NCI-H446 treated with DMSO at 0.1 percent for 48 hours (cell line): ENCODE data around the gene MRPL33.
"Not testable (repeated sequence)": the region's sequence is repeated elsewhere in the genome, so short reads cannot be mapped to it uniquely, and the experiment has no call there.

Source experiments
- DNase-seq: peaks from one replicate; lab custom pipeline; 2025; lab: John Stamatoyannopoulos, UW

The MRPL33 gene

DNA sequence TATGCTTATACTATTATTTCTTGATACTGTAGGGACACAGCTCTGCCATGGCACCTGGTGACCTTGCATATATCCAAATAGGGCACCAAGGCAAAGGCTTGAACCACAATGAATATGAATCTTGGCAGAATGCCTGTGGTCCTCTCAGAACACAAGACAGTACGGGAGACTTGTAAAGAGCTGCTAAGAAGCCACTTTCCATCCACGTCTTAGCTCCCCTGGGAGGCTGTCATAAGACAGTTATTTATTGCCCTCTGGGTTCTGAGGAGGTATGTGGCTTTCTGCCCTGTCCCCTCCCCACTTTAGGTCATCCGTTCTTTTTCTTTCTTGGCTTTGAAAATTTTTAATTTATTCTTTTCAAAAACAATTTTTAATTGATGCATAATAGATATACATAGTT is 29.8 kb upstream of the MRPL33 start:
- DNase-seq, result no peak

DNA sequence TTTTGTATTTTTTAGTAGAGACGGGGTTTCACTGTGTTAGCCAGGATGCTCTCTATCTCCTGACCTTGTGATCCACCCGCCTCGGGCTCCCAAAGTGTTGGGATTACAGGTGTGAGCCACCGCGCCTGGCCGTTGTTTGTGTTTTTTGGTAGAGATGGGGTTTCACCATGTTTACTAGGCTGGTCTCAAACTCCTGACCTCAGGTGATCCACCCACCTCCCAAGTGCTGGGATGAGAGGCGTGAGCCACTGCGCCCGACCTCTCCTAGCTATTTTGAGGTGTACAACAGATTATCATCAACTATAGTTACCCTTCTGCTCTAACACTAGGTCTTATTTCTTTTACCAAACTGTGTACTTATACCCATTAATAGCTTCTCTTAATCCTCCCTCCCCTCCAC is 28.9 kb upstream of the MRPL33 start:
- DNase-seq, result no peak

DNA sequence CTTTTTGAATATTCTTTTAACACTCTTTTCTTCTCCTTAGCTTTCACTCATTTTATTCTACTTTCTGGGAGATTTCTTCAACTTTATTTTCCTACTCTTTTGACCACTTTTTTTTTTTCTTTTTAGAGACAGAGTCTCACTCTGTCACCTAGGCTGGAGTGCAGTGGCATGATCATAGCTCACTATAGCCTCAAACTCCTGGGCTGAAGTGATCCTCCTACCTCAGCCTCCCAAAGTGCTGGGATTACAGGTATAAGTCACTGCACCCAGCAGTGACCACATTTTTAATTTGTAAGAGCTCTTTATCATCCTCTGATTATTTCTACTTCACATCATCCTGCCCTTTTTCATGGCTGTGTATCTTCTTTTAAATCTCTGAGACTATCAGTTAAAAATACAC is 26.0 kb upstream of the MRPL33 start:
- not testable (repeated sequence) for DNase-seq

DNA sequence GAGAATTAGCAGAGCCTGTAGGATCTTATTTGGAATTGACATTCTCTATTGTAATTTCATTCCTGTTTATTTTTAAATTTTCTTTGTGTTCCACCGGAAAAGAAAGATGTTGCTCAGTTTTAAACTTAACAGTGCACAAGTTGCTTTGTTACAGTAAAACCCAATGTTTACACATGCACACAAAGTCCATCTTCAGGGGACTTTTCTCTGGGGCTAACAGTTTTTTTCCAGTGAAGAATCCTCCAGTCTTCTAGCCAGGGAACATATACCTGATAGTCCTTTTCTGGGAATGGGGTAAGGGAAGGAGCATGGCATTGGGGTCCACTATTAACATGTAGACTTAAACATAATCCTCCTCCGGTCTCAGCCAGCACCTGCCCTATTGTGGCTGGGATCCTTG is 25.2 kb upstream of the MRPL33 start:
- no peak for DNase-seq

DNA sequence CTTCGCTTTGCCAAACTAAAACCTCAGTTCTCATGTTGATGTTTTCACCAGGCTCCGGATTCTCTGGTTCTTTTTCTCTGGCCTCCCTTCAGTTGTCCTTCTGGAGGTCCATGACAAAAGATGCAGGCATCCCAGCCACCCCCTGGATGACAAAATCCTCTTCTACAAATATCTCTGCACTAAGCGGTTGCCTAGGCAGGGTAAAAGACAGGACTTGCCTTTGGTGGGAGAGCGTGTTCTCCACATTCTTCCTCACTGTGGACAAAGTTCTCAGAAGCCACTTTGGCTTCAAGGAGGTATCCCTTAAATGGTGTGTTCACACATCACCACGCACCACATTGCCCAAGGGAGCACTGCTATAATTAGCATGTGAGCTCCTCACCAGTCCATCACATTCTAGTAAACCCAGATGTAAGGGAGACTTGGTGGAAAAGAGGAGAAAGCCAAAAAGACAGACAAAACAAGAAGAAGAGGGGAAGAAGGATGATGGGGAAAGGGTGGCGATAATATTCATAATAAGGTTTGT is 23.6 kb upstream of the MRPL33 start:
- DNase-seq, result no peak

DNA sequence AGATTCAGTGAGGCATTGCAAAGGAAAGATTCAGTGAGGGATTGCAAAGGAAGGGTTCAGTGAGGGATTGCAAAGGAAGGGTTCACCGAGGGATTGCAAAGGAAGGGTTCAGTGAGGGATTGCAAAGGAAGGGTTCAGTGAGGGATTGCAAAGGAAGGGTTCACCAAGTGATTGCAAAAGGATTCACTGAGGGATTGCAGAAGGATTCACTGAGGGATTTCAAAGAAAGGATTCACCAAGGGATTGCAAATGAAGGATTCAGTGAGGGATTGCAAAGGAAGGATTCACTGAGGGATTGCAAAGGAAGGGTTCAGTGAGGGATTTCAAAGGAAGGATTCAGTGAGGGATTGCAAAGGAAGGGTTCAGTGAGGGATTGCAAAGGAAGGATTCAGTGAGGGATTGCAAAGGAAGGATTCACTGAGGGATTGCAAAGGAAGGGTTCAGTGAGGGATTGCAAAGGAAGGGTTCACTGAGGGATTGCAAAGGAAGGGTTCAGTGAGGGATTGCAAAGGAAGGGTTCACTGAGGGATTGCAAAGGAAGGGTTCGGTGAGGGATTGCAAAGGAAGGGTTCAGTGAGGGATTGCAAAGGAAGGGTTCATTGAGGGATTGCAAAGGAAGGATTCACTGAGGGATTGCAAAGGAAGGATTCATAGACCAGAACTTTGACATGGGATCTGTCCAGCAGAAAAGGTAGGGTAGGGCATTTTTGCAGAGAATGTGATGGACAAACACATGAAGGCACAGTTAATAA is 22.5 kb upstream of the MRPL33 start:
- not testable (repeated sequence) for DNase-seq

DNA sequence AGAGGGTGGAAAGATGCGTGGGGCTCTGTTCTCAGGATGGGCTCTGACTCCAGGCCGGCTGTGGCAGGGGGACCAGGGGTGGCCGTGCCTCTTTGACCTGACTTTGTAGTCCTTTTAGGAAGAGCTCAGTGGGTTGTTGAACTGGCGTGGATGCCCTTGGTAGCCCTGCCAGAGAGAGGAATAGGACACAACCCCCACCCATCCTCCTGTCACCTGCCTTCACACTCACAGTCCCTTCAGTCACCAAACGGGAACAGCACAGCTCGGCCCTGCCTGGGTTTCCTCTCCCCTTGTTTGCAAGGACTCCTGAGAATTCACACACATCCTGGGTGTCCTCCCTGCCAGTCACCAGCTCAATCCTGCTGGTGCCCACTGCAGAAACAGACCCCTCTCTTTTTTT is 20.1 kb upstream of the MRPL33 start:
- no peak for DNase-seq

DNA sequence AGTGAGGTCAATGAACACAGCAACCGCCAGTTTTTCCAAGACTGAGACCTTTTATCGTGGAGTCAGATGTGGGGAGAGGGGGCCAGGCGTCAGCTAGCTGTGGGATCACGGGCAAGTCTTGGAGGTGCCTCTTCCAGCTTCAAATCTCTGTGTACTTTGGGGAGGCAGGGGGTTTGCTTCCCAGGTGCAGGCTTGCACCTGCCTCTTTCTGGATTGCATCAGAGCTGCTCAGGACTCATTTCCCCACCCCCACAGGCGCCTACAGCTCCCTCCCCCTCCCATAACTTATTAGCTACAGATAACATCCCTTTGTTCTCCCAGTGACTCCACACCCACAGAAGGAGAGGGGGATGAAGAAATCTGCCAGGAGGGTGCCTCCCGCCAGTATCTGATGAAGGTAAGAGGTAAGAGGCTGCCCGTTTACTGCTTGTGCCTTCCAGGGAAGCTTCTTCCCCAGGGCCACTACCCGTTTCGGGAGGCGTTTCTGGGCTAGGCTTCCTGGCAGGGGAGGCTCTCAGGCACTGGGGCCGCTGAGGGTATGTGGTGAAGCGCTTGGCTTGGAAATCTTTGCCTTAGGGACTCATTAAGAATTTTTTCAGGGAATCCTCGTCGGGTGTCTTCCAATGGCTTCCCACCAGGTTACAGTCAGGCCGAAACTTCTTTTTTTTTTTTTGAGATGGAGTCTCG is 18.8 kb upstream of the MRPL33 start:
- no peak for DNase-seq

DNA sequence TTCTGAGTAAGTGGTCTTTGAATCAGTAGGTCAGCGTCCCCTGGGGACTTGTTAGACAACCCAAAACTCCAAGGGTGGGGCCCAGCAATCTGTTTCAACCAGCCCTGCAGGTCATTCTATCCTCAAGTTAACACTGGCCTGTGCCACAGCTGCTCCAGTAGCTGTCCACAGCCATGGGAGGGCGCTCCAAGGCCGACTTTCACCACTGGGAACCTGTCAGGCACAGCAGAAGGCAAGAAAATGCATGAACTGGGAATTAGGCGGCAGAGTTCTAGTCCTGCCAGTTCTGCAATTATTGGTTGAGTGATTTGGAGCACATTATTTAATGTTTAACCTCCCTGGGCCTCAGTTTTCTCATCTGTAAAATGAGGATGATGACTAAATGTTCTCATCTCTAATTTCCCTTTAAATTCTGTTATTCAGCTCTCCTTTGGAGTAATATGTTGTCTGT is 17.4 kb upstream of the MRPL33 start:
- DNase-seq, result peak; percentile 26

DNA sequence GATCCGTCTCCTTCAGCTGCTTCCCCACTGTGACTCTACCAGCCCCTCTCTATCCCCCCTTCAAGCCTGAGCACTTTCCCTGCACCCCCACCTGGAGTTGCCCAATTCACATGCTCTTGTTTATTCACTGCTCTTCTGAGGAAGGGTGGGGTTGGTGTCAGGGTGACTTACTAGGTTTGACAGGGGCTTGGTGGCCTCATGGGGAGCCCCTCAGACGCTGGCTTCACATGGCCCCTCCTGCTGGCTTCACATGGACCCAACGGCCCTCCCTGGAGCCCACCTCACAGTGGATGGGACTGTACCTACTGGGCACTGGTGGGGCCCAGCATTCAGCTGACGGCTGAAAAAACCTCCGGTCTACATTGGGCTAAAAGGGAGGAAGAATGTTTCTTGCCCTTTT is 16.7 kb upstream of the MRPL33 start:
- DNase-seq, result no peak

DNA sequence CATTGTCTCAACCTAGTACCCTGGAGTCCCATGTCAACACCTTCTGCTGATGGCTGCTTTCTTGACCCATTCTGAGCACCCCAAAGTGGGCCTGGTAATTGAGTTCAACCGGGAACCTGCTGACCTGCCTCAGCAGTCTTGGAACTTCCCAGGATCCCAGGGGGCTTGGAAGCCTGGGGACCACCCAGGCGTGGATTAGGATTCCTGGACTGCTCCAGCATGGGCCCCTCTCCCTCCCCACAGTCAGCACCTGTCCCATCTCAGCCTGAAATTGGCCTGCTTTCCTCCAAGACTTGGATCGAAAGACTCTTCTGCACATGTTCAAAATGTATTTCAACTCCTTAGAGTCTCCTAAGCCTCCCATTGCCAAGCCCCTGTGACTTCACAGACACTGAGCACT is 15.4 kb upstream of the MRPL33 start:
- DNase-seq, result no peak

DNA sequence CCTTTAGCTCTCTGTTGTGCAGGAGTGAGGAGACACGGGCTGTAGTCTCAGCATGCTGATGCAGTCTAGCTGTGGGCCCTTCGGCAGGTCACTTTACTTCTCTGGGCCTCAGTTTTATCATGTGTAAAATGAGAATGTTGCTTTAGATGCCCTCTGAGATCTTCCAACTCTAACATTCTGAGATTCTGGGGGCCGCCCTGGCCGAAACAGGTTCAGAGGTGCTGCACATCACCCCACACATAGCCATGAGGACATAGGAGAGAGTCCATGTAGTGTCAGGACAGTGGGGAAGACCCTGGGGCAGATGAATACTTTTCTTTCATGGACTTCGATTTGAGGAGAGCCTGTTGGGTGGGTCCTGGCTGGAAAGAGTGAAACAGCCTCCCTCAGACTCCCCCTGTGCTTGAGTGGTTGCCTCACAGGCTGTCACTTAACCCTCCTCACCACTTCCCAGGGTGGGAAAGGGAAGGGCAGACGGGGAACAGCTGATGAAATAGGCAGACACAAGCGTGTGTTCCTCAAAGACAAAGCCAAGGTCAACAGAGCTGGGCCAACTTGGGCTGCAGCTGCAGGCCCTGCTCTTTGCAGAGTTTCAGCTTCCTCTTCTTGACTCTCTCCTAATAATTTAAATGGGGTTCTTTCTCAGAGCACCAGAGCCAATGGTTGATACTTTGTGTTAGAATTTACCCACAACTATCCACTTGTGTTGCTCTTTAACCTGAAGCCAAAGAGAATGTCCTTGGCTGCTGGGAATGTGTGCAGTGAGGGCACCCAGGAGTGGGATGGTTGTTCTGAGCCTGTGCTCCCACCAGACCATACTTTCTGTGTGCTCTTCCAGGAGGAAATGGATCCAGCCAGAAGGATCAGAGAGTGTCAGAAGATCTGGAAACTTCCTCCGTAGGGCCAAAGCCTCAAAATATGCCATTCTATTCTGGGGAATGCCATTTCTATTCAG is 14.7 kb upstream of the MRPL33 start:
- no peak for DNase-seq

DNA sequence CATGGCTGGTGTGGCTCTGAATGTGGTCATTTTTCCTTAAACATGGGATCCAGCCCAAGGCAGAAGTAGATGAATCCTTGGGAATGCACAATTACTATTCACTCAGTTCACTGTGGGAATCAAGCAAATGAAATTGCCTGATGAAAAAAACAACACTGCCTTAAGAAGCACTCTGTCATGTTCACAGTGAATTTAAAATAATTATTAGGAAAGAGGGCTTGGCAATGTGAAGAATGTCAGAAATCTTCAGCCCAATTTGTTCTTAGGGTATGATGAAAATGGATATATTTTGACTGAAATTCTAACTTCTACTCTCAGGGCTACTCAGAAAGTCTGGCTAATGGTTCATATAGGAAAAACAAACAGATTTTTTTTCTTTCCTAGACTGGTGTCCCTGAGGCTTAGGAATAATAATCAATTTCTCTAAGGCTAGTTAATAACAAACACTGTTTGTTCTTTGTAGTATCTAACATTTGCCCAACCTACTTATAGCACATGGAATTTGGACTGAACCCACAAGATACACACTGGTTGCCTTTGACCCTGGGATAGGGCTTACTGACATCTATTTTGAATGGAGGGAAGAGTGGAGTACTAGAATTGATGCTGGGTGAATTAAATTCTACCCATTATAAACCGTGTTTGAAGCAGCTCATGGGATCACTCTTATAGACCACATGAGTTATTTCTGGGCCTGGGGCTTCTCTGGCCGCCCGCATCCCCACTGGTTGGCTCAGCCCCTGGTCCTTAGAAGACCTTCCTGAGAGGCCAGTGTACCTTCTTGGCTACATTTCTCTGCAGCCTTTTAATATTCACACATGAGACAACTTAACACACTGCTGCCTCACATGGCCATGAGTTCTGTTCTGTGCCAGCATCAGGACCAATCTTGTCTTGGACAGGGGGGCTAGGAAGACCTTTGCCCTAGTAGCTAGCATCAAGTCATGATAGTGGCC is 8.3 kb upstream of the MRPL33 start:
- no peak for DNase-seq

DNA sequence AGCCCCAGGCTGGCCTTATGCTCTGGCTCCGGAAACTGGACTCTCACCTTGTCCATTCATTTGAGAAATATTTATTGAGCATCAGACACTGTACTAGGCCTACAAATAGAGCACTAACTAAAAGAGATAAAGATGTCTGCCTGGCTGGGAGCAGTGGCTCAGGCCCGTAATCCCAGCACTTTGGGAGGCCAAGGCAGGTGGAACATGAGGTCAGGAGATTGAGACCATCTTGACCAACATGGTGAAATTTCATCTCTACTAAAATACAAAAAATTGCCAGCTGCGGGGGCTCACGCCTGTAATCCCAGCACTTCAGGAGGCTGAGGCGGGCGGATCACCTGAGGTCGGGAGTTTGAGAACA is 7.6 kb upstream of the MRPL33 start:
- no peak for DNase-seq

DNA sequence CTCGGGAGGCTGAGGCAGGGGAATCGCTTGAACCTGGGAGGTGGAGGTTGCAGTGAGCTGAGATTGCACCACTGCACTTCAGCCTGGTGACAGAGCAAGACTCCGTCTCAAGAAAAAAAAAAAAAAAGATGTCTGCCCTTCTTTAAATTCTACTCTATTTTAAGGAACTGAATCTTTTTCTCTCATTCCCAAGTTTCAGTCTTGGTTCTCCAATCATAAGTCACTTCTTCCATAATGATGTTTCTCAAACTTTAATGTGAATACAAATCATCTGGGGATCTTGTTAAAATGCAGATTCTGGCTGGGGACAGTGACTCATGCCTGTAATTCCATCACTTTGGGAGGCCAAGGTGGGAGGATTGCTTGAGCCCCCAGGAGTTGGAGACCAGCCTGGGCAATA is 7.0 kb upstream of the MRPL33 start:
- DNase-seq, result not testable (repeated sequence)

DNA sequence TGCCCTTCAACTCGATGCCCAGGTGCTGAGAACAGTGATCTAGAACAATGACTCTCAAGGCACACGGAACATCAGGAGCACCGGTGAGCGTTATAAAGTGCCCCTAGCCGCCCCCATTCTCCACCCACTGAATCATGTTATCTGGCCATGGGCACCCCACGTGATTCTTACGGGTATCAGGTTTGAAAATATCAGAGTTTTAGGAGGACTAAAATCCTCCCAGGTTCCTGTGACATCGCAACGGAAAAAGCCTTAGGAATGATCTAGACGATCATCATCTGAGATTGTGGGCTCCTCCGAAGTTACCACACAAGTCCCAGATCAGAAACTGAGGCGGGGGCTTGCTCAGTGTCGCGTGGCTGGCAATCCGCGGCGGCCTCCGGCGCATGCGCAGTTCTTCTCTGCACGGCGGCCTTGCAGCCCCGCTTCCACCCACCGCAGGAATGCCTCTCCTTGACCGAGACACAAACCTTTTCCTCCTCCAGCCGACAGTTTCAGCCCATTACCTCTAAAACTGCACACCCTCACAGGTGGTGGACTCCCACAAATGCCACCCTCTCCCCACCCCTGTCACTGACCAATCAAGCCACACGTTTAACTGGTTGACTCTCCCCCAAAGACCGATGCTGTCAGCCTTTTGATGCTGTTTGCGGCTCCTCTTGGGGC is 5.8 kb upstream of the MRPL33 start:
- no peak for DNase-seq

DNA sequence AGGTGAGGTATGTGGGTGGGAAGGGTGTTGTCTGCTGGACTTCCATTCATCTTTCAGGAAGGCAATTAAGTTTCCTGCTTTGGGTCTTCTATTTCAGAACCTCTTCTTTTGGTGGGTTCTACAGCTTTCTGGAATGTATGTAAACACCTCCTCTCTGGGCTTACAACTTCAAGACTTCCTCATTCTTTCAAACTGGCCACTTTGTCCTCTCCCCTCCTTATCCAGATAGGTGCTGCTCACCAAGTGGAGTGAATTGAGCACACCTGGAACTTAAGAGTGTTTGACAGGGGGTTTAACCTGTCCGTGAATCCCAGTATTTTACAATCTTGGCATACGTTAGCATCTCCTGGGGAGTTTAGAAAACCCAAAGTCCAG is 5.2 kb upstream of the MRPL33 start:
- DNase-seq, result no peak

DNA sequence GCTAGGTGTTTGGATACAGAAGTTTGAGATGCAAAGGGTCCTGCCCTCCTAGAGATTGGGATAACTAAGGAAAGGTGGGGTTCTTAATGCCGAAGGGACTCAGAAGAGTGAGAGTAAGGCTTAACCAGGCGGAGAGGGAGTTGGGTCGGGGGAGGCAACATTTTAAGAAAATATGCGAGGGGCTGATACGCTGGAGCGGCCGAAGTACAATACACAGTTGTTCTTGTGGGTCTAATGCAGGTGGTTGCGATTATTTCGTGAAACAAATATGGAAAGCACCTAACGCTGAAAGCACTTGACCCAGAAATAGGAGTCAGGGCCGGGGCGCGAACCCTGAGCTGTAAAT is 344 bp upstream of the MRPL33 start:
- DNase-seq, result no peak

DNA sequence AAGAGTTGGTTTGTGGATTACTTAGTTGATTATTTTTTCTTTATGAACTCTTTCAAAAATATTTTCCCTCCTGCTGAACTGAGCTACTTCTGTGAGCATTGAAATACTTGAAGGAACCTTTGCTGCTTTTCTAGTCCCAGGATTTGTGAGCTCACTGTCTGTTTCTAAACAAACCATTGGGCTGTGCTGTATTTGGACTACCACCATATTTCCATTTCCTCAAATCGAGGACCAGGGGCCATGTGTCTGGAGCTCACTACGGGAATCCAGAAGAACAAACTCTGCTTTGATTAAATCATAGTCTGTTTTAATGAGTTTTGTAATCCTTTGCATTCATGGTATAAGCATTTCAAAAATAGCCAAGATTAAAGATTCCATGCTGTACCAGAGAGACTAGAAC is 1.3 kb downstream of the MRPL33 start:
- DNase-seq, result no peak

DNA sequence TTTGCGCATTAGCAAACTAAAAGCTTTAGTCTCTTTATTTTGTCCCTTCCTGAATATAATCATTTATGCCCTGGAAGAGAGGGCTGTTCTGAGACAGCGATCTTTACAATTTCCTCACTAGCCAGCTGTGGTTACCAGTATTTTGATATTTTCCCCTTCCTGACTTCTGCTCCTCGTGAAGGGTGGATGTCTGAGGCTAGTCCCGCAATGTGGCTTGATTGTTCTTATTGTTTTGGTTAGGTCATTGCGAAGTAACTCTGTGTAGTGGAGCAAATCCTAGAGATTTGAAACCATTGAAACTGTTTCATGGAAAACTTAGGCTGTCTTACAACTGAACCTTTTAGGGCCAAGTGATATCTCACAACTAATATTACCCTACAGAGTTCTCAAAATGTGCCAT is 2.4 kb downstream of the MRPL33 start:
- no peak for DNase-seq

DNA sequence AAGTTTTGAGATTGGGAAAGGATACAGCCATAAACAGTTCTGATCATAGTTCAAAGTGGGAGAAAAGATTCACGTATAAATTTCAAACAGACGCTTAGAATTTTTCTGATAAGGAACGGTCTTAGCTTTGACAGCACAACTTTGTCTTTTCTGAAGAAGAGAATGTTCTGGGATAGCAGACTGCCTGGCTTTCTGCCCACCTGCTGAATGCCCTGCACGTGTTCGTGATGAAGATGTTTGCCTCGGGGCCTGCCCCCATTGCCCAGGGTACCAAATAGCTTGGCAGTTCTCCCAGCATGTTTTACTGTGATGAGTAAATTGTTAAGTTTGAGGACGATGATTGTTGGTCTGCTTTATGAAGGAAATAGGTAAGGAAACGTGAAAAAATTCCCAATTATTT is 4.6 kb downstream of the MRPL33 start:
- no peak for DNase-seq
